ENCODE data around the gene RNF213. TPM values are rescaled to one million over a fixed set of nuclear protein-coding genes. Genes with fewer than 3 reads are reported as not detected.

Gene RNF213
- total RNA-seq, 1 donor from 2014 or later = 25.6 TPM

DNA sequence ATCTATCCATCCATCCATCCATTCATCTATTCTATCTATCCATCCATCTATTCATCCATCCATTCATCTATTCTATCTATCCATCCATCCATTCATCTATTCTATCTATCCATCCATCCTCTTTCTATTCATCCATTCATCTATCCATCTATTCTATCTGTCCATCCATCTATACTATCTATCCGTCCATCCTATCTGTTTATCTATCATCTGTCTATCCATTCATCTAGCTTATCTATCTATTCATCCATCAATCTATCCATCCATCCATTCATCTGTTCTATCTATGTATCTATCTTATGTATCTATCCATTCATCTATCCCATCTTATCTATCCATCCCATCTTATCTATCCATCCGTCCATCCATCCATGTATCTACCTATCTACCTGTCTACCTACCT is 8.8 kb downstream of the RNF213 start:
- no peak for DNase-seq
- Histone ChIP-seq H3K4me3 (no peak overlapping the region), H3K27ac (replicated peaks) (no peak overlapping the region), H3K4me1 (peaks cover 16% of the 10 kb centered on the region), H3K27me3 (ENCODE audit: low read depth) (no peaks in the 10 kb centered on the region), H3K9me3 (replicated peaks) (no peaks in the 10 kb centered on the region), H3K36me3 (peaks cover 47% of the 10 kb centered on the region)
- TF ChIP-seq, protein P1, sequence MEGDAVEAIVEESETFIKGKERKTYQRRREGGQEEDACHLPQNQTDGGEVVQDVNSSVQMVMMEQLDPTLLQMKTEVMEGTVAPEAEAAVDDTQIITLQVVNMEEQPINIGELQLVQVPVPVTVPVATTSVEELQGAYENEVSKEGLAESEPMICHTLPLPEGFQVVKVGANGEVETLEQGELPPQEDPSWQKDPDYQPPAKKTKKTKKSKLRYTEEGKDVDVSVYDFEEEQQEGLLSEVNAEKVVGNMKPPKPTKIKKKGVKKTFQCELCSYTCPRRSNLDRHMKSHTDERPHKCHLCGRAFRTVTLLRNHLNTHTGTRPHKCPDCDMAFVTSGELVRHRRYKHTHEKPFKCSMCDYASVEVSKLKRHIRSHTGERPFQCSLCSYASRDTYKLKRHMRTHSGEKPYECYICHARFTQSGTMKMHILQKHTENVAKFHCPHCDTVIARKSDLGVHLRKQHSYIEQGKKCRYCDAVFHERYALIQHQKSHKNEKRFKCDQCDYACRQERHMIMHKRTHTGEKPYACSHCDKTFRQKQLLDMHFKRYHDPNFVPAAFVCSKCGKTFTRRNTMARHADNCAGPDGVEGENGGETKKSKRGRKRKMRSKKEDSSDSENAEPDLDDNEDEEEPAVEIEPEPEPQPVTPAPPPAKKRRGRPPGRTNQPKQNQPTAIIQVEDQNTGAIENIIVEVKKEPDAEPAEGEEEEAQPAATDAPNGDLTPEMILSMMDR (IDR thresholded peaks at IDR 0.05; ENCODE audit: borderline replicate concordance) = no peak
- intact Hi-C loops (cut with micrococcal nuclease) = no loop called here

- Histone ChIP-seq H3K4me3 (no peak overlapping the region), H3K9me3 (replicated peaks) (no peaks in the 10 kb centered on the region), H3K36me3 (peaks cover 43% of the 10 kb centered on the region), H3K4me1 (peaks cover 9% of the 10 kb centered on the region), H3K27ac (replicated peaks) (no peak overlapping the region), H3K27me3 (ENCODE audit: low read depth) (no peaks in the 10 kb centered on the region)
- intact Hi-C loops (cut with micrococcal nuclease) = no loop called here
- TF ChIP-seq, protein P1 (IDR thresholded peaks at IDR 0.05; ENCODE audit: borderline replicate concordance) = no peak
- no peak for DNase-seq
Observed at GRCh38 chr17:80270104-80270503, 9.5 kb downstream of the RNF213 start.

- Histone ChIP-seq H3K4me3 (no peak overlapping the region), H3K27me3 (ENCODE audit: low read depth) (no peaks in the 10 kb centered on the region), H3K4me1 (peaks cover 2% of the 10 kb centered on the region), H3K9me3 (replicated peaks) (no peaks in the 10 kb centered on the region), H3K27ac (replicated peaks) (no peak overlapping the region), H3K36me3 (peaks cover 41% of the 10 kb centered on the region)
- TF ChIP-seq, protein P1 (IDR thresholded peaks at IDR 0.05; ENCODE audit: borderline replicate concordance) = no peak
- DNase-seq = no peak
- intact Hi-C loops (cut with micrococcal nuclease) = no loop called here
Observed at GRCh38 chr17:80270836-80271235, 10.2 kb downstream of the RNF213 start.

DNA sequence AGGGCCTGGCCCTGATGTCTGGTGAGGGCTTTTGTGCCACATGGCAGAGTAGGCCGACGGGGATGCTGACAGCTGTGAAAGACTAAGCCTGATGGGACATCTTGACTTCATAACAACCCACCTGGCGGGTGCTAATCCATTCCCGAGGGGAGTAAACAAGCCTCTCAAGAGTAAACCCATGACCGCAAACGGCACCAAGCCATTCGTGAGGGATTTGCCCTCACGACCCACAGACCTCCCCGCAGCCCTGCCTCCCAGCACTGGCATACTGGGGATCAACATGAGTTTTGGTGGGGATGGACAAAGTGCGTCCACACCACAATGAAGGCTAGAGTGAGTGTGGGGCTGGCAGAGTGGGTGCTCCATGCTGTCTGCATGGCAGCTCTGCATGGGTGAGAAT is 11.7 kb downstream of the RNF213 start:
- Histone ChIP-seq H3K36me3 (peaks cover 37% of the 10 kb centered on the region), H3K27me3 (ENCODE audit: low read depth) (no peaks in the 10 kb centered on the region), H3K4me1 (peaks cover 13% of the 10 kb centered on the region), H3K4me3 (no peak overlapping the region), H3K27ac (replicated peaks) (no peak overlapping the region), H3K9me3 (replicated peaks) (no peaks in the 10 kb centered on the region)
- TF ChIP-seq, protein P1 (IDR thresholded peaks at IDR 0.05; ENCODE audit: borderline replicate concordance) = no peak
- no peak for DNase-seq
- intact Hi-C loops (cut with micrococcal nuclease) = no loop called here

GRCh38 chr17:80274331-80274730 is 13.7 kb downstream of the RNF213 start:
- TF ChIP-seq, protein P1 (IDR thresholded peaks at IDR 0.05; ENCODE audit: borderline replicate concordance) = no peak
- Histone ChIP-seq H3K9me3 (replicated peaks) (no peaks in the 10 kb centered on the region), H3K27ac (replicated peaks) (no peak overlapping the region), H3K4me1 (peaks cover 33% of the 10 kb centered on the region), H3K27me3 (ENCODE audit: low read depth) (no peaks in the 10 kb centered on the region), H3K36me3 (peaks cover 39% of the 10 kb centered on the region), H3K4me3 (no peak overlapping the region)
- intact Hi-C loops (cut with micrococcal nuclease) = no loop called here
- DNase-seq = no peak

Data from left ventricle myocardium inferior (tissue), 1 donor.